AG10803 (cell line): ENCODE measurements around the gene CLEC16A.
A peak's percentile ranks its signal among the peaks of the same experiment; 100 is the strongest.

Experiments
- DNase-seq: peaks from one replicate; pipeline ENCODE4 v3.0.0; 2010; ENCODE audit warnings: low read depth
- H3K4me3 ChIP-seq: 2 replicates; pipeline ENCODE4 v1.5.1; 2011; ENCODE audit warnings: mild to moderate bottlenecking, low read length, control low read depth
- CTCF ChIP-seq: conservative IDR thresholded peaks from 2 replicates; pipeline ENCODE4 v1.5.1; 2011; ENCODE audit warnings: mild to moderate bottlenecking, low read length, control low read depth, inconsistent platforms

CLEC16A gene, protein sequence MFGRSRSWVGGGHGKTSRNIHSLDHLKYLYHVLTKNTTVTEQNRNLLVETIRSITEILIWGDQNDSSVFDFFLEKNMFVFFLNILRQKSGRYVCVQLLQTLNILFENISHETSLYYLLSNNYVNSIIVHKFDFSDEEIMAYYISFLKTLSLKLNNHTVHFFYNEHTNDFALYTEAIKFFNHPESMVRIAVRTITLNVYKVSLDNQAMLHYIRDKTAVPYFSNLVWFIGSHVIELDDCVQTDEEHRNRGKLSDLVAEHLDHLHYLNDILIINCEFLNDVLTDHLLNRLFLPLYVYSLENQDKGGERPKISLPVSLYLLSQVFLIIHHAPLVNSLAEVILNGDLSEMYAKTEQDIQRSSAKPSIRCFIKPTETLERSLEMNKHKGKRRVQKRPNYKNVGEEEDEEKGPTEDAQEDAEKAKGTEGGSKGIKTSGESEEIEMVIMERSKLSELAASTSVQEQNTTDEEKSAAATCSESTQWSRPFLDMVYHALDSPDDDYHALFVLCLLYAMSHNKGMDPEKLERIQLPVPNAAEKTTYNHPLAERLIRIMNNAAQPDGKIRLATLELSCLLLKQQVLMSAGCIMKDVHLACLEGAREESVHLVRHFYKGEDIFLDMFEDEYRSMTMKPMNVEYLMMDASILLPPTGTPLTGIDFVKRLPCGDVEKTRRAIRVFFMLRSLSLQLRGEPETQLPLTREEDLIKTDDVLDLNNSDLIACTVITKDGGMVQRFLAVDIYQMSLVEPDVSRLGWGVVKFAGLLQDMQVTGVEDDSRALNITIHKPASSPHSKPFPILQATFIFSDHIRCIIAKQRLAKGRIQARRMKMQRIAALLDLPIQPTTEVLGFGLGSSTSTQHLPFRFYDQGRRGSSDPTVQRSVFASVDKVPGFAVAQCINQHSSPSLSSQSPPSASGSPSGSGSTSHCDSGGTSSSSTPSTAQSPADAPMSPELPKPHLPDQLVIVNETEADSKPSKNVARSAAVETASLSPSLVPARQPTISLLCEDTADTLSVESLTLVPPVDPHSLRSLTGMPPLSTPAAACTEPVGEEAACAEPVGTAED

GRCh38 chr16:10944249-10945064 lies at the start of gene CLEC16A:
Gene CLEC16A, plus strand, starts transcription at chr16:10944564. Its CDS starts 154 bp downstream, at chr16:10944718.
- TF ChIP-seq CTCF, result no peak
- H3K4me3 ChIP-seq, result peak within 1 kb of the TSS; percentile 80

GRCh38 chr16:10895053-10895946 lies 49.1 kb upstream of the CLEC16A start:
- no peak overlapping the region for H3K4me3 ChIP-seq
- TF ChIP-seq CTCF, result no peak
- DNase-seq, result peak; percentile 21

More at GRCh38 chr16:10944249-10945064, at the start of gene CLEC16A:
- DNase-seq, result peak; percentile 96

DNA sequence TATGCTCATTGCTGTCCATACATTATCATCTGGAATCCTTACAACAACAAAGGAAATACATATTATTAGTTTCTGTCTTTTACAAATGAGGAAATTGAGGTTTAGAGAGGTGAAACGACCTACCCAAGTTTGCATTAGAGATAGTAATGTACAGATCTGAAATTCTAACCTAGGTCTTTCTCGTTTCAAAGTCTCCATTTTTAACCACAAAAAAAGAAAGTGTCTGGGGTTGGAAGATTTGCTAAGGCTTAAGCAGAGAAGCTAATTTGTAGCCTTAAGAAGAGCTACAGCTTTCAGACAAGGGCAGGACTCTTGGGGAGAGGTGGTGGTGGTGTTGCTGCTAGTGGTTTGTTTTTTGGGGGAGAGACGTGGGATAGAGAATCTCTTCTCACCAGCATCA lies 48.2 kb upstream of the CLEC16A start:
- no peak for DNase-seq
- TF ChIP-seq CTCF, result no peak
- H3K4me3 ChIP-seq, result no peak overlapping the region

- TF ChIP-seq CTCF, result no peak
- no peak overlapping the region for H3K4me3 ChIP-seq
- no peak for DNase-seq
Measured at GRCh38 chr16:10896723-10897122, 47.6 kb upstream of the CLEC16A start.

DNA sequence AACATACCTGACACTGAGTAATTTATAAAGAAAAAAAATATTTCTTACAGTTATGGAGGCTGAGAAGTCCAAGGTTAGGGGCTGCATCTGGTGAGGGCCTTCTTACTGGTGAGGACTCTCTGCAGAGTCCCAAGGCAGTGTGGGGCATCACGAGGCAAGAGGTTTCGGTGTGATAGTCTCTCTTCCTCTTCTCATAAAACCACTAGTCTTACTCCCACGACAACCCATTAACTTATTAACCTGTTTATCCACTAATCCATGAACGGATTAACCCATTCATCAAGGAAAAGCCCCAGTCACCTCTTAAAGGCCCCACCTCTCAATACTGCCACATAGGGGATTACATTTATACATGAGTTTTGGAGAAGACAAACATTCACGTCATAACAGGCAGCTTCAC lies 47.2 kb upstream of the CLEC16A start:
- no peak for TF ChIP-seq CTCF
- no peak overlapping the region for H3K4me3 ChIP-seq
- no peak for DNase-seq

DNA sequence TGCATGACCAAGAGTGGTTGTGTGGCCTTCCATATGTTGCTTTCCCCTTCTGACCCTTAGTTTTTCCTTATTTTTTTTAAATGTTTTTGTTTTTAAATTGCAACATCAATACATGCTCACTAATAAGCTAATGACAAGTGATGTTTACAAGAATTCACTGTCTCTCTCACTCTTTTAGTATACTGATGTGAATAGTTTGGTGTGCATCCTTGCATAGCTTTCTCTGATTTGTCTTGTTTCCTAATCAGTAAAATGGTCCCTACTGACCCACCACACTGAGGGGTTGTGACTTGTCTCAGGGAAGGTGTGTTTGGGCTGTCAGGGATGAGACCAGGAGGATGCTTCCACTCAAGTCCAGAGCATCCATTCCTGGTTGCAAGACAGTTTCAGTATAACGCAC lies 41.4 kb upstream of the CLEC16A start:
- no peak for TF ChIP-seq CTCF
- no peak for DNase-seq
- H3K4me3 ChIP-seq, result no peak overlapping the region
